ENCODE data around the gene TPRN.

GRCh38 chr9:137145731-137146526, 54.6 kb downstream of the TPRN start:
- TF ChIP-seq CTCF (IDR thresholded peaks at IDR 0.05) = no peak
- no peak for TF ChIP-seq ZNF317 (CRISPR knock-in tag; IDR thresholded peaks at IDR 0.05; ENCODE audit: borderline replicate concordance, low read depth)
- TF ChIP-seq, protein P1, sequence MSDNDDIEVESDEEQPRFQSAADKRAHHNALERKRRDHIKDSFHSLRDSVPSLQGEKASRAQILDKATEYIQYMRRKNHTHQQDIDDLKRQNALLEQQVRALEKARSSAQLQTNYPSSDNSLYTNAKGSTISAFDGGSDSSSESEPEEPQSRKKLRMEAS (CRISPR knock-in tag; IDR thresholded peaks at IDR 0.05) = no peak
- no peak for TF ChIP-seq MLX (CRISPR knock-in tag; IDR thresholded peaks at IDR 0.05)
- TF ChIP-seq ZNF512 (CRISPR knock-in tag; IDR thresholded peaks at IDR 0.05; ENCODE audit: borderline replicate concordance) = no peak
- TF ChIP-seq, protein P2, sequence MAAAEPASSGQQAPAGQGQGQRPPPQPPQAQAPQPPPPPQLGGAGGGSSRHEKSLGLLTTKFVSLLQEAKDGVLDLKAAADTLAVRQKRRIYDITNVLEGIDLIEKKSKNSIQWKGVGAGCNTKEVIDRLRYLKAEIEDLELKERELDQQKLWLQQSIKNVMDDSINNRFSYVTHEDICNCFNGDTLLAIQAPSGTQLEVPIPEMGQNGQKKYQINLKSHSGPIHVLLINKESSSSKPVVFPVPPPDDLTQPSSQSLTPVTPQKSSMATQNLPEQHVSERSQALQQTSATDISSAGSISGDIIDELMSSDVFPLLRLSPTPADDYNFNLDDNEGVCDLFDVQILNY (CRISPR knock-in tag; IDR thresholded peaks at IDR 0.05) = no peak
- TF ChIP-seq, protein P3, sequence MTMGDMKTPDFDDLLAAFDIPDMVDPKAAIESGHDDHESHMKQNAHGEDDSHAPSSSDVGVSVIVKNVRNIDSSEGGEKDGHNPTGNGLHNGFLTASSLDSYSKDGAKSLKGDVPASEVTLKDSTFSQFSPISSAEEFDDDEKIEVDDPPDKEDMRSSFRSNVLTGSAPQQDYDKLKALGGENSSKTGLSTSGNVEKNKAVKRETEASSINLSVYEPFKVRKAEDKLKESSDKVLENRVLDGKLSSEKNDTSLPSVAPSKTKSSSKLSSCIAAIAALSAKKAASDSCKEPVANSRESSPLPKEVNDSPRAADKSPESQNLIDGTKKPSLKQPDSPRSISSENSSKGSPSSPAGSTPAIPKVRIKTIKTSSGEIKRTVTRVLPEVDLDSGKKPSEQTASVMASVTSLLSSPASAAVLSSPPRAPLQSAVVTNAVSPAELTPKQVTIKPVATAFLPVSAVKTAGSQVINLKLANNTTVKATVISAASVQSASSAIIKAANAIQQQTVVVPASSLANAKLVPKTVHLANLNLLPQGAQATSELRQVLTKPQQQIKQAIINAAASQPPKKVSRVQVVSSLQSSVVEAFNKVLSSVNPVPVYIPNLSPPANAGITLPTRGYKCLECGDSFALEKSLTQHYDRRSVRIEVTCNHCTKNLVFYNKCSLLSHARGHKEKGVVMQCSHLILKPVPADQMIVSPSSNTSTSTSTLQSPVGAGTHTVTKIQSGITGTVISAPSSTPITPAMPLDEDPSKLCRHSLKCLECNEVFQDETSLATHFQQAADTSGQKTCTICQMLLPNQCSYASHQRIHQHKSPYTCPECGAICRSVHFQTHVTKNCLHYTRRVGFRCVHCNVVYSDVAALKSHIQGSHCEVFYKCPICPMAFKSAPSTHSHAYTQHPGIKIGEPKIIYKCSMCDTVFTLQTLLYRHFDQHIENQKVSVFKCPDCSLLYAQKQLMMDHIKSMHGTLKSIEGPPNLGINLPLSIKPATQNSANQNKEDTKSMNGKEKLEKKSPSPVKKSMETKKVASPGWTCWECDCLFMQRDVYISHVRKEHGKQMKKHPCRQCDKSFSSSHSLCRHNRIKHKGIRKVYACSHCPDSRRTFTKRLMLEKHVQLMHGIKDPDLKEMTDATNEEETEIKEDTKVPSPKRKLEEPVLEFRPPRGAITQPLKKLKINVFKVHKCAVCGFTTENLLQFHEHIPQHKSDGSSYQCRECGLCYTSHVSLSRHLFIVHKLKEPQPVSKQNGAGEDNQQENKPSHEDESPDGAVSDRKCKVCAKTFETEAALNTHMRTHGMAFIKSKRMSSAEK (CRISPR knock-in tag; IDR thresholded peaks at IDR 0.05; ENCODE audit: borderline replicate concordance) = no peak

All from WTC11 (cell line).